WTC11 (cell line): Measurements from ENCODE around the gene ZNF609.

Experiments
- ATF2 ChIP-seq: sonication (generic); formaldehyde crosslinking; IDR thresholded peaks from 2 replicates; pipeline ENCODE4 v1.8.1; 2022; ENCODE audit warnings: low read depth, missing genetic modification reagents, borderline replicate concordance
- CTCF ChIP-seq: fragments of 200-600 bp; IDR thresholded peaks from 2 replicates; pipeline ENCODE4 v1.8.0; 2022; ENCODE audit warnings: antibody characterized with exemption
- MAX ChIP-seq: sonication (generic); formaldehyde crosslinking; IDR thresholded peaks from 2 replicates; pipeline ENCODE4 v1.8.0; 2022; ENCODE audit warnings: mild to moderate bottlenecking, missing genetic modification reagents
- NFE2L1 ChIP-seq: sonication (generic); formaldehyde crosslinking; IDR thresholded peaks from 2 replicates; pipeline ENCODE4 v1.8.1; 2023; ENCODE audit warnings: missing genetic modification reagents
- SMAD3 ChIP-seq: sonication (generic); formaldehyde crosslinking; IDR thresholded peaks from 2 replicates; pipeline ENCODE4 v1.8.0; 2022; ENCODE audit warnings: missing genetic modification reagents, mild to moderate bottlenecking, borderline replicate concordance
- USF1 ChIP-seq: sonication (generic); formaldehyde crosslinking; IDR thresholded peaks from 2 replicates; pipeline ENCODE4 v1.8.0; 2022; ENCODE audit warnings: mild to moderate bottlenecking, missing genetic modification reagents
- ZNF138 ChIP-seq: sonication (generic); formaldehyde crosslinking; conservative IDR thresholded peaks from 2 replicates; pipeline ENCODE4 v1.8.1; 2022; ENCODE audit warnings: mild to moderate bottlenecking, moderate library complexity, missing genetic modification reagents
- ZNF219 ChIP-seq: sonication (generic); formaldehyde crosslinking; IDR thresholded peaks from 2 replicates; pipeline ENCODE4 v1.8.0; 2023; ENCODE audit warnings: missing genetic modification reagents, mild to moderate bottlenecking, borderline replicate concordance
- ZNF416 ChIP-seq: fragments of 250-450 bp; sonication (Bioruptor Pico); IDR thresholded peaks from 2 replicates; pipeline ENCODE4 v1.9.0; 2021; ENCODE audit warnings: mild to moderate bottlenecking, inconsistent platforms
- ZSCAN18 ChIP-seq: fragments of 250-450 bp; sonication (Bioruptor Pico); IDR thresholded peaks from 2 replicates; pipeline ENCODE4 v2.1.2; 2022; ENCODE audit warnings: mild to moderate bottlenecking, moderate library complexity

GRCh38 chr15:64698823-64699222 is 238.4 kb downstream of the ZNF609 start:
- no peak for TF ChIP-seq ZNF219
- no peak for TF ChIP-seq ZNF416 (CRISPR knock-in tag)
- no peak for TF ChIP-seq NFE2L1 (CRISPR knock-in tag)
- TF ChIP-seq CTCF, result no peak
- no peak for TF ChIP-seq ZSCAN18
- no peak for TF ChIP-seq MAX (CRISPR knock-in tag)
- TF ChIP-seq SMAD3 (CRISPR knock-in tag), result no peak
- TF ChIP-seq ZNF138 (CRISPR knock-in tag), result no peak
- no peak for TF ChIP-seq ATF2 (CRISPR knock-in tag)
- TF ChIP-seq USF1, result no peak
